GM12878 (cell line): ENCODE data around the gene POU4F2. TPM values are rescaled to one million over a fixed set of nuclear protein-coding genes. Genes with fewer than 3 reads are reported as not detected.

Source experiments
- ATAC-seq: fragments of 200-7000 bp; cut with Tn5 transposase; 3 replicates; pipeline ENCODE4 v1.9.1; 2020; ENCODE audit warnings: mild to moderate bottlenecking, moderate library complexity
- BruUV-seq: library from RNA; stranded (reverse); fragments of 400-500 nt; replicated peaks from 2 replicates; lab custom pipeline; 2021; lab: Mats Ljungman, UMichigan
- CTCF ChIA-PET: fragments of 300-600 bp; sonication (Branson Sonifier 250); formaldehyde crosslinking; extraction: SDS; loops from one replicate; lab custom pipeline; 2021; ENCODE audit warnings: inconsistent platforms; lab: Yijun Ruan, JAX
- POLR2A ChIA-PET: fragments of 350-600 bp; formaldehyde crosslinking; extraction: SDS; loops from one replicate; lab custom pipeline; 2021; ENCODE audit warnings: inconsistent platforms; lab: Charles Lee
- RAD21 ChIA-PET: fragments of 300-600 bp; sonication (Branson Sonifier 250); formaldehyde crosslinking; loops from one replicate; lab custom pipeline; 2023; ENCODE audit warnings: antibody characterized with exemption; ENCODE audit not compliant: unreplicated experiment; lab: Charles Lee
- SMC1A ChIA-PET: fragments of 300-600 bp; sonication (Branson Sonifier 250); formaldehyde crosslinking; loops from one replicate; lab custom pipeline; 2023; ENCODE audit not compliant: unreplicated experiment, uncharacterized antibody; lab: Charles Lee
- DNase-seq: peaks from one replicate; pipeline ENCODE4 v3.0.0-alpha.2; 2011; ENCODE audit warnings: low read depth, low spot score
- FAIRE-seq: peaks from 3 replicates; lab custom pipeline; 2011; peaks lifted over from hg19 to GRCh38; lab: Jason Lieb, UNC
- H2AFZ ChIP-seq: 2 replicates; pipeline ENCODE4 v1.6.0; 2011; ENCODE audit warnings: low read depth, low read length, control low read depth; ENCODE audit not compliant: control insufficient read depth
- H3K27ac ChIP-seq: 2 replicates; pipeline ENCODE4 v1.5.1; 2011; ENCODE audit warnings: control low read depth; ENCODE audit not compliant: control insufficient read depth, insufficient read depth
- H3K27me3 ChIP-seq, 2 experiments: replicated peaks in 1 of 2; 2 replicates each; pipeline versions ENCODE4 v1.6.0 to v1.6.1; 2011; ENCODE audit warnings: low read length in 1 of 2; ENCODE audit not compliant: control insufficient read depth in 2 of 2, insufficient read depth in 2 of 2
- H3K36me3 ChIP-seq, 2 experiments: 2 replicates each; pipeline ENCODE4 v1.5.1; 2011; ENCODE audit warnings: low read length in 1 of 2; ENCODE audit not compliant: control insufficient read depth in 2 of 2, insufficient read depth in 2 of 2
- H3K4me1 ChIP-seq: 2 replicates; pipeline ENCODE4 v1.6.1; 2011; ENCODE audit warnings: mild to moderate bottlenecking, low read length, moderate library complexity, mixed read lengths; ENCODE audit not compliant: control insufficient read depth, insufficient read depth
- H3K4me2 ChIP-seq: 2 replicates; pipeline ENCODE4 v1.6.0; 2011; ENCODE audit warnings: control low read depth; ENCODE audit not compliant: control insufficient read depth, insufficient read depth
- H3K4me3 ChIP-seq: fragments of 200-600 bp; sonication (generic); 2 replicates; pipeline ENCODE4 v1.5.1; 2016
- H3K79me2 ChIP-seq: 2 replicates; pipeline ENCODE4 v1.6.0; 2011; ENCODE audit warnings: low read length; ENCODE audit not compliant: control insufficient read depth, insufficient read depth
- H3K9ac ChIP-seq: 2 replicates; pipeline ENCODE4 v1.8.0; 2011; ENCODE audit warnings: low read length, control low read depth, mixed read lengths; ENCODE audit not compliant: control insufficient read depth, insufficient read depth
- H3K9me3 ChIP-seq: replicated peaks from 3 replicates; pipeline ENCODE4 v1.5.1; 2011; ENCODE audit warnings: mild to moderate bottlenecking, low read length; ENCODE audit not compliant: control insufficient read depth, insufficient read depth
- H4K20me1 ChIP-seq: 2 replicates; pipeline ENCODE4 v1.6.0; 2011; ENCODE audit not compliant: control insufficient read depth, insufficient read depth
- FOXM1 ChIP-seq: IDR thresholded peaks from 2 replicates; pipeline ENCODE4 v1.6.1; 2012; ENCODE audit warnings: low read depth, mild to moderate bottlenecking, inconsistent platforms, low read length, moderate library complexity
- GATAD2B ChIP-seq: fragments of 450-650 bp; conservative IDR thresholded peaks from 2 replicates; pipeline ENCODE4 v1.6.1; 2017; ENCODE audit warnings: low read depth, mild to moderate bottlenecking, moderate library complexity
- HCFC1 ChIP-seq: fragments of 150-350 bp; IDR thresholded peaks from 2 replicates; pipeline ENCODE4 v1.6.1; 2014; ENCODE audit warnings: low read length
- MTA2 ChIP-seq: fragments of 450-650 bp; IDR thresholded peaks from 2 replicates; pipeline ENCODE4 v1.6.1; 2016; ENCODE audit warnings: low read depth, mild to moderate bottlenecking, moderate library complexity
- MYC ChIP-seq: IDR thresholded peaks from 2 replicates; pipeline ENCODE4 v1.6.1; 2011; ENCODE audit warnings: mild to moderate bottlenecking, low read length, moderate library complexity, inconsistent platforms; ENCODE audit not compliant: insufficient read depth, insufficient replicate concordance, insufficient read length, severe bottlenecking
- NFYB ChIP-seq: IDR thresholded peaks from 2 replicates; pipeline ENCODE4 v1.6.1; 2011; ENCODE audit warnings: low read depth, mild to moderate bottlenecking, low read length, improper control_type of control experiment, moderate library complexity; ENCODE audit not compliant: insufficient read depth
- POLR2A ChIP-seq: IDR thresholded peaks from 2 replicates; pipeline ENCODE4 v1.6.1; 2011; ENCODE audit warnings: low read depth, mild to moderate bottlenecking, low read length
- SMARCA5 ChIP-seq: fragments of 450-650 bp; IDR thresholded peaks from 2 replicates; pipeline ENCODE4 v1.6.1; 2017; ENCODE audit warnings: mild to moderate bottlenecking
- SREBF1 ChIP-seq: IDR thresholded peaks from 2 replicates; pipeline ENCODE4 v1.6.1; 2012; ENCODE audit warnings: mild to moderate bottlenecking, low read length
- TBL1XR1 ChIP-seq: IDR thresholded peaks from 2 replicates; pipeline ENCODE4 v1.6.1; 2012; ENCODE audit warnings: low read depth, low read length, improper control_type of control experiment
- ZNF207 ChIP-seq: fragments of 450-650 bp; IDR thresholded peaks from 2 replicates; pipeline ENCODE4 v1.6.1; 2014; ENCODE audit warnings: antibody characterized with exemption, mild to moderate bottlenecking, borderline replicate concordance
- WGBS: methylation state at CpG from one replicate; pipeline ENCODE4 v1.1.6; 2016; ENCODE audit warnings: low lambda C conversion rate; ENCODE audit not compliant: insufficient replicate concordance, insufficient coverage; ENCODE audit errors: missing lambda C conversion rate; 5-methylcytosine and 5-hydroxymethylcytosine counted together
- in situ Hi-C: fragments of 300-500 bp; cut with MboI; formaldehyde crosslinking; loops from 9 replicates; pipeline ENCODE4 v1.14.3; 2018; ENCODE audit warnings: mixed read lengths
- intact Hi-C: fragments of 100-400 bp; cut with micrococcal nuclease; formaldehyde crosslinking; loops from one replicate; pipeline ENCODE4 v1.14.2; 2022; ENCODE audit not compliant: unreplicated experiment
- polyA plus RNA-seq, 11 experiments: library from polyadenylated mRNA; depleted of rRNA in 4 of 11; unstranded in 6 of 11; stranded (reverse) in 5 of 11; fragments of >200 nt; fragmentation: Nextera tagmentation in 4 of 11; fragmentation: Illumina TruSeq in 1 of 11; extraction: Ambion mirVana in 4 of 11; extraction: Trizol in 1 of 11; gene quantifications; 1 replicate in 1 of 11; 2 replicates in 10 of 11; pipeline versions ENCODE4 v1.2.1 to v1.2.3, GENCODE V29; 2011 to 2016; ENCODE audit warnings: inconsistent platforms in 2 of 11, missing spikeins in 2 of 11, low read depth in 1 of 11
- total RNA-seq, 4 experiments: library from RNA; depleted of rRNA in 3 of 4; stranded (reverse); fragments of >200 nt in 3 of 4; fragmentation: Illumina TruSeq in 1 of 4; extraction: Trizol in 1 of 4; gene quantifications; 2 replicates each; pipeline versions ENCODE4 v1.2.1 to v1.2.3, GENCODE V29; 2013 to 2021
- TF ChIP-seq, protein P1 (sequence below): fragments of 450-650 bp; IDR thresholded peaks from 2 replicates; pipeline ENCODE4 v1.6.1; 2017; ENCODE audit warnings: mild to moderate bottlenecking
- TF ChIP-seq, protein P2 (sequence below): IDR thresholded peaks from 2 replicates; pipeline ENCODE4 v1.6.1; 2012; ENCODE audit warnings: mild to moderate bottlenecking, low read depth, low read length

Gene POU4F2
- total and polyA plus RNA-seq, 10 of the 15 experiments (the other 5 are each of a cell fraction or from before 2014, with no cell fraction given): 0.05 TPM; not detected in 9

DNA sequence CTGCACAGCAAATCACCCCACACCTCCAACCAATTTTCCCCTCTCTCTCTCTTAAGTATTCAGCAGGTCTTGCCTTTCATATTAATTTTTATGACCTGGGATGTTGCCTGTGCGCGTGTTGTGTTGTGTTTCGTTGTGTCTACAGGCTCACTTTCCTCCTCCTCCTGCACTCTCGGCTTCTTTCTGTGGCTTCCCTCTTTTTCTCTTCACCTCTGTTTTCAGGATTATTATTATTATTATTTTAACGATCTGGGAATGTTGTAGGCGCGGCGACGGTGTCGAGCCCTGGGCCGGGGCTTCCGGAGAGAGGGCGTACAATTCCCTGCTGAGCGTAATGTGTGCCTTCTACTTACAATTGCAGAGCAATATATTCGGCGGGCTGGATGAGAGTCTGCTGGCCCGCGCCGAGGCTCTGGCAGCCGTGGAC, 826 bp downstream of the POU4F2 start:
- ATAC-seq (no peak), DNase-seq (no peak), FAIRE-seq (no peak)
- H3K36me3 ChIP-seq: no peaks in the 10 kb centered on the region
- H2AFZ ChIP-seq: no peak overlapping the region
- H3K4me1 ChIP-seq: no peaks in the 10 kb centered on the region
- SMC1A ChIA-PET: no interaction called here
- H3K4me3 ChIP-seq: no peak overlapping the region
- no peak overlapping the region for H3K4me2 ChIP-seq
- no peaks in the 10 kb centered on the region; the same call in 2 of the 3 replicates for H3K9me3 ChIP-seq
- no TSS peak for BruUV-seq
- RAD21 ChIA-PET: no interaction called here
- TF ChIP-seq SMARCA5 (no peak), MYC (no peak), GATAD2B (no peak), MTA2 (no peak), ZNF207 (no peak), HCFC1 (no peak), FOXM1 (no peak), TBL1XR1 (no peak), NFYB (no peak), POLR2A (no peak), SREBF1 (no peak)
- TF ChIP-seq, protein P1, sequence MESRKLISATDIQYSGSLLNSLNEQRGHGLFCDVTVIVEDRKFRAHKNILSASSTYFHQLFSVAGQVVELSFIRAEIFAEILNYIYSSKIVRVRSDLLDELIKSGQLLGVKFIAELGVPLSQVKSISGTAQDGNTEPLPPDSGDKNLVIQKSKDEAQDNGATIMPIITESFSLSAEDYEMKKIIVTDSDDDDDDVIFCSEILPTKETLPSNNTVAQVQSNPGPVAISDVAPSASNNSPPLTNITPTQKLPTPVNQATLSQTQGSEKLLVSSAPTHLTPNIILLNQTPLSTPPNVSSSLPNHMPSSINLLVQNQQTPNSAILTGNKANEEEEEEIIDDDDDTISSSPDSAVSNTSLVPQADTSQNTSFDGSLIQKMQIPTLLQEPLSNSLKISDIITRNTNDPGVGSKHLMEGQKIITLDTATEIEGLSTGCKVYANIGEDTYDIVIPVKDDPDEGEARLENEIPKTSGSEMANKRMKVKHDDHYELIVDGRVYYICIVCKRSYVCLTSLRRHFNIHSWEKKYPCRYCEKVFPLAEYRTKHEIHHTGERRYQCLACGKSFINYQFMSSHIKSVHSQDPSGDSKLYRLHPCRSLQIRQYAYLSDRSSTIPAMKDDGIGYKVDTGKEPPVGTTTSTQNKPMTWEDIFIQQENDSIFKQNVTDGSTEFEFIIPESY: no peak
- TF ChIP-seq, protein P2, sequence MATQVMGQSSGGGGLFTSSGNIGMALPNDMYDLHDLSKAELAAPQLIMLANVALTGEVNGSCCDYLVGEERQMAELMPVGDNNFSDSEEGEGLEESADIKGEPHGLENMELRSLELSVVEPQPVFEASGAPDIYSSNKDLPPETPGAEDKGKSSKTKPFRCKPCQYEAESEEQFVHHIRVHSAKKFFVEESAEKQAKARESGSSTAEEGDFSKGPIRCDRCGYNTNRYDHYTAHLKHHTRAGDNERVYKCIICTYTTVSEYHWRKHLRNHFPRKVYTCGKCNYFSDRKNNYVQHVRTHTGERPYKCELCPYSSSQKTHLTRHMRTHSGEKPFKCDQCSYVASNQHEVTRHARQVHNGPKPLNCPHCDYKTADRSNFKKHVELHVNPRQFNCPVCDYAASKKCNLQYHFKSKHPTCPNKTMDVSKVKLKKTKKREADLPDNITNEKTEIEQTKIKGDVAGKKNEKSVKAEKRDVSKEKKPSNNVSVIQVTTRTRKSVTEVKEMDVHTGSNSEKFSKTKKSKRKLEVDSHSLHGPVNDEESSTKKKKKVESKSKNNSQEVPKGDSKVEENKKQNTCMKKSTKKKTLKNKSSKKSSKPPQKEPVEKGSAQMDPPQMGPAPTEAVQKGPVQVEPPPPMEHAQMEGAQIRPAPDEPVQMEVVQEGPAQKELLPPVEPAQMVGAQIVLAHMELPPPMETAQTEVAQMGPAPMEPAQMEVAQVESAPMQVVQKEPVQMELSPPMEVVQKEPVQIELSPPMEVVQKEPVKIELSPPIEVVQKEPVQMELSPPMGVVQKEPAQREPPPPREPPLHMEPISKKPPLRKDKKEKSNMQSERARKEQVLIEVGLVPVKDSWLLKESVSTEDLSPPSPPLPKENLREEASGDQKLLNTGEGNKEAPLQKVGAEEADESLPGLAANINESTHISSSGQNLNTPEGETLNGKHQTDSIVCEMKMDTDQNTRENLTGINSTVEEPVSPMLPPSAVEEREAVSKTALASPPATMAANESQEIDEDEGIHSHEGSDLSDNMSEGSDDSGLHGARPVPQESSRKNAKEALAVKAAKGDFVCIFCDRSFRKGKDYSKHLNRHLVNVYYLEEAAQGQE: no peak
- H3K9ac ChIP-seq: no peak overlapping the region
- in situ Hi-C loops: no loop called here
- 37% methylated on average over 20 of the region's 20 CpGs for WGBS
- no peak overlapping the region for H3K27ac ChIP-seq
- CTCF ChIA-PET: no interaction called here
- H3K27me3 ChIP-seq: peaks cover 0 to 10% of the 10 kb centered on the region in 2 experiments; a peak in 2 of 4 replicates
- POLR2A ChIA-PET: no interaction called here
- intact Hi-C loops: no loop called here
- H4K20me1 ChIP-seq: no peaks in the 10 kb centered on the region
- H3K79me2 ChIP-seq: no peaks in the 10 kb centered on the region
